ENCODE data around the gene CMTM8.
"Not testable (repeated sequence)": the region's sequence is repeated elsewhere in the genome, so short reads cannot be mapped to it uniquely, and the experiment has no call there.

The CMTM8 gene

GRCh38 chr3:32381922-32382321, 143.4 kb downstream of the CMTM8 start:
- DNase-seq (ENCODE audit: low read depth) = no peak

GRCh38 chr3:32383136-32383711, 144.7 kb downstream of the CMTM8 start:
- DNase-seq (ENCODE audit: low read depth) = no peak

GRCh38 chr3:32384938-32385337, 146.5 kb downstream of the CMTM8 start:
- DNase-seq (ENCODE audit: low read depth) = peak; percentile 65

GRCh38 chr3:32387512-32387911, 149.0 kb downstream of the CMTM8 start:
- DNase-seq (ENCODE audit: low read depth) = no peak

GRCh38 chr3:32389577-32389976, 151.1 kb downstream of the CMTM8 start:
- not testable (repeated sequence) for DNase-seq (ENCODE audit: low read depth)

GRCh38 chr3:32391643-32392535, 153.4 kb downstream of the CMTM8 start, which contains the start of gene CMTM7:
Gene CMTM7, plus strand, starts transcription at chr3:32391853. Its CDS starts 54 bp downstream, at chr3:32391907.
- peak; percentile 22 for DNase-seq (ENCODE audit: low read depth)

- peak; percentile 61 for DNase-seq (ENCODE audit: low read depth)
These were observed 154.2 kb downstream of the CMTM8 start for GRCh38 chr3:32392536-32393302.

GRCh38 chr3:32395496-32395895, 157.0 kb downstream of the CMTM8 start:
- peak; percentile 18 for DNase-seq (ENCODE audit: low read depth)

- no peak for DNase-seq (ENCODE audit: low read depth)
These were observed 159.5 kb downstream of the CMTM8 start for GRCh38 chr3:32397941-32398340.

- no peak for DNase-seq (ENCODE audit: low read depth)
These were observed 160.1 kb downstream of the CMTM8 start for GRCh38 chr3:32398531-32398930.

GRCh38 chr3:32399030-32399620, 160.6 kb downstream of the CMTM8 start:
- peak; percentile 37 for DNase-seq (ENCODE audit: low read depth)

- DNase-seq (ENCODE audit: low read depth) = no peak
These were observed 162.6 kb downstream of the CMTM8 start for GRCh38 chr3:32401126-32401525.

GRCh38 chr3:32401556-32402081, 163.1 kb downstream of the CMTM8 start:
- DNase-seq (ENCODE audit: low read depth) = peak; percentile 39

- DNase-seq (ENCODE audit: low read depth) = no peak
These were observed 165.2 kb downstream of the CMTM8 start for GRCh38 chr3:32403663-32404062.

GRCh38 chr3:32404714-32405113, 166.2 kb downstream of the CMTM8 start:
- no peak for DNase-seq (ENCODE audit: low read depth)

GRCh38 chr3:32405155-32405554, 166.7 kb downstream of the CMTM8 start:
- peak; percentile 14 for DNase-seq (ENCODE audit: low read depth)

GRCh38 chr3:32405711-32406323, 167.3 kb downstream of the CMTM8 start:
- DNase-seq (ENCODE audit: low read depth) = no peak

- no peak for DNase-seq (ENCODE audit: low read depth)
These were observed 168.3 kb downstream of the CMTM8 start for GRCh38 chr3:32406486-32407408.

GRCh38 chr3:32410367-32411246, 172.1 kb downstream of the CMTM8 start:
- no peak for DNase-seq (ENCODE audit: low read depth)

Measured in stromal cell of bone marrow (primary cell).